ENCODE measurements around the gene PRR20G. TPM values are rescaled to one million over a fixed set of nuclear protein-coding genes. Genes with fewer than 3 reads are reported as not detected.

PRR20G gene
- total RNA-seq, 1 experiment from 2014 or later: not detected

GRCh38 chr3:127257351-127257750 lies 30.5 kb downstream of the PRR20G start:
- CTCF ChIA-PET: no interaction called here
- Mint-ChIP-seq H3K27ac (ENCODE audit: unreplicated experiment) (no peak overlapping the region), H3K36me3 (ENCODE audit: insufficient read depth, unreplicated experiment) (no peaks in the 10 kb centered on the region), H3K4me3 (ENCODE audit: low read depth, unreplicated experiment) (no peak overlapping the region), H3K27me3 (ENCODE audit: unreplicated experiment) (peaks cover 95% of the 10 kb centered on the region), H3K4me1 (ENCODE audit: low read depth, unreplicated experiment) (no peaks in the 10 kb centered on the region), H3K9me3 (ENCODE audit: low read depth, unreplicated experiment) (no peaks in the 10 kb centered on the region)
- no peak for DNase-seq
- no peak for TF ChIP-seq CTCF (IDR thresholded peaks at IDR 0.05; ENCODE audit: unreplicated experiment)
- intact Hi-C loops (cut with micrococcal nuclease; ENCODE audit: unreplicated experiment): no loop called here
- BruUV-seq (replicated peaks): no TSS peak

GRCh38 chr3:127256733-127257271 lies 31.0 kb downstream of the PRR20G start:
- H3K36me3 Mint-ChIP-seq (ENCODE audit: insufficient read depth, unreplicated experiment): no peaks in the 10 kb centered on the region
- DNase-seq: no peak
- peaks cover 95% of the 10 kb centered on the region for H3K27me3 Mint-ChIP-seq (ENCODE audit: unreplicated experiment)
- BruUV-seq (replicated peaks): no TSS peak
- no peak overlapping the region for H3K4me3 Mint-ChIP-seq (ENCODE audit: low read depth, unreplicated experiment)
- H3K27ac Mint-ChIP-seq (ENCODE audit: unreplicated experiment): no peak overlapping the region
- H3K4me1 Mint-ChIP-seq (ENCODE audit: low read depth, unreplicated experiment): no peaks in the 10 kb centered on the region
- CTCF ChIA-PET: no interaction called here
- intact Hi-C loops (cut with micrococcal nuclease; ENCODE audit: unreplicated experiment): no loop called here
- no peaks in the 10 kb centered on the region for H3K9me3 Mint-ChIP-seq (ENCODE audit: low read depth, unreplicated experiment)
- TF ChIP-seq CTCF (IDR thresholded peaks at IDR 0.05; ENCODE audit: unreplicated experiment): no peak

GRCh38 chr3:127256138-127256537 lies 31.7 kb downstream of the PRR20G start:
- Mint-ChIP-seq H3K27me3 (ENCODE audit: unreplicated experiment) (peaks cover 95% of the 10 kb centered on the region), H3K27ac (ENCODE audit: unreplicated experiment) (no peak overlapping the region), H3K4me3 (ENCODE audit: low read depth, unreplicated experiment) (no peak overlapping the region), H3K9me3 (ENCODE audit: low read depth, unreplicated experiment) (no peaks in the 10 kb centered on the region), H3K36me3 (ENCODE audit: insufficient read depth, unreplicated experiment) (no peaks in the 10 kb centered on the region), H3K4me1 (ENCODE audit: low read depth, unreplicated experiment) (no peaks in the 10 kb centered on the region)
- TF ChIP-seq CTCF (IDR thresholded peaks at IDR 0.05; ENCODE audit: unreplicated experiment): no peak
- no peak for DNase-seq
- CTCF ChIA-PET: interaction anchor here (0.8 to 3.0 kb wide), 3 partner anchors 30 to 200 kb away, joined by 3 to 31 read pairs (median 26); no protein-coding TSS in a partner anchor
- no TSS peak for BruUV-seq (replicated peaks)
- intact Hi-C loops (cut with micrococcal nuclease; ENCODE audit: unreplicated experiment): no loop called here

GRCh38 chr3:127255516-127255915 lies 32.3 kb downstream of the PRR20G start:
- intact Hi-C loops (cut with micrococcal nuclease; ENCODE audit: unreplicated experiment): no loop called here
- Mint-ChIP-seq H3K4me1 (ENCODE audit: low read depth, unreplicated experiment) (no peaks in the 10 kb centered on the region), H3K27me3 (ENCODE audit: unreplicated experiment) (peaks cover 89% of the 10 kb centered on the region), H3K27ac (ENCODE audit: unreplicated experiment) (no peak overlapping the region), H3K4me3 (ENCODE audit: low read depth, unreplicated experiment) (no peak overlapping the region), H3K36me3 (ENCODE audit: insufficient read depth, unreplicated experiment) (no peaks in the 10 kb centered on the region), H3K9me3 (ENCODE audit: low read depth, unreplicated experiment) (no peaks in the 10 kb centered on the region)
- CTCF ChIA-PET: interaction anchor here (0.8 to 3.0 kb wide), 6 partner anchors 10 to 200 kb away, joined by 3 to 31 read pairs (median 6); no protein-coding TSS in a partner anchor
- DNase-seq: no peak
- no peak for TF ChIP-seq CTCF (IDR thresholded peaks at IDR 0.05; ENCODE audit: unreplicated experiment)
- BruUV-seq (replicated peaks): no TSS peak
